Pancreas (tissue), 10 donors: ENCODE data around the gene TSPOAP1. TPM values are rescaled to one million over a fixed set of nuclear protein-coding genes. Genes with fewer than 3 reads are reported as not detected.

Source experiments
- ATAC-seq, 4 donors: fragments of 200-7000 bp; cut with Tn5 transposase; one replicate each; pipeline versions ENCODE4 v1.8.0 to v1.9.1; 2020; ENCODE audit warnings: mild to moderate bottlenecking in 4 of 4, moderate library complexity in 4 of 4
- DNase-seq, 6 donors: peaks; one replicate each; pipeline ENCODE4 v3.0.0-alpha.2; 2020
- FAIRE-seq: peaks from 2 replicates; lab custom pipeline; 2012; peaks lifted over from hg19 to GRCh38; lab: Jason Lieb, UNC
- H3K27ac ChIP-seq, 4 donors: fragments of 200-600 bp; sonication (generic); 1 replicate in 3 of 4; 2 replicates in 1 of 4; pipeline versions ENCODE4 v1.5.0 to v1.8.0; 2020
- H3K27me3 ChIP-seq, 4 donors: fragments of 200-600 bp; one replicate each; pipeline ENCODE4 v1.8.0; 2021
- H3K36me3 ChIP-seq, 3 donors: fragments of 200-600 bp; sonication (generic) in 1 of 3; one replicate each; pipeline versions ENCODE4 v1.5.0 to v1.8.0; 2020 to 2021
- H3K4me1 ChIP-seq, 3 donors: fragments of 200-600 bp; one replicate each; pipeline ENCODE4 v1.8.0; 2021
- H3K4me3 ChIP-seq, 4 donors: fragments of 200-600 bp; sonication (generic) in 2 of 4; one replicate each; pipeline versions ENCODE4 v1.5.0 to v1.8.0; 2020 to 2021
- H3K9me3 ChIP-seq, 4 donors: fragments of 200-600 bp; one replicate each; pipeline ENCODE4 v1.8.0; 2021
- CTCF ChIP-seq, 4 donors: fragments of 200-600 bp; sonication (generic) in 3 of 4; IDR thresholded peaks; one replicate each; pipeline versions ENCODE4 v1.5.0 to v1.8.0; 2021; ENCODE audit warnings: antibody characterized with exemption in 4 of 4
- WGBS, 2 donors: extraction: QIAGEN DNeasy Blood & Tissue Kit; methylation state at CpG; one replicate each; pipeline ENCODE4 v1.1.7; 2013; 5-methylcytosine and 5-hydroxymethylcytosine counted together
- intact Hi-C, 3 donors: fragments of 100-400 bp; cut with DNase I; formaldehyde crosslinking; loops; one replicate each; pipeline versions ENCODE4 v1.11.1 to v1.14.2; 2022
- polyA plus RNA-seq, 2 donors: library from polyadenylated mRNA; stranded (reverse); fragments of 200-250 nt; gene quantifications; one replicate each; pipeline ENCODE4 v1.2.3, GENCODE V29; 2013
- total RNA-seq, 6 donors: library from RNA; stranded (reverse); fragmentation: NEBNext Ultra II Directional in 4 of 6; extraction: Animal tissue kit (Norgen Biotek cat#: 25700) in 4 of 6; gene quantifications; one replicate each; pipeline versions ENCODE4 v1.2.1 to v1.2.4, GENCODE V29; 2021 to 2023
- donor health status: healthy with polysubstance abuse.
- donor health status: DM: no; HTN: no; CAD: no; lungs with moderate emphysema.
- donor health status: DM: no; HTN: no; CAD: no.
- donor health status: control.
- donor health status: control.
- donor health status: Bipolar disorder and iron deficiency.
- donor health status: DM: yes; HTN: yes; CAD: no.
- donor health status: DM: no; HTN: no; CAD: no.
- donor health status: DM: no; HTN: no; CAD: no.
- donor health status: DM: yes; HTN: yes; CAD: no.

TSPOAP1 gene
- total and polyA plus RNA-seq, 8 donors: 7.0 to 90.2 (median 14.8) TPM

- Histone ChIP-seq H3K36me3 (no peaks in the 10 kb centered on the region), H3K27me3 (no peaks in the 10 kb centered on the region), H3K27ac (peak overlapping the region in 2 of 4 donors; percentile 80 to 83), H3K4me1 (no peaks in the 10 kb centered on the region), H3K4me3 (no peak overlapping the region), H3K9me3 (no peaks in the 10 kb centered on the region)
- DNase-seq (peak in 2 of 6 donors; percentile 1 to 48), FAIRE-seq (no peak), ATAC-seq (peak in 3 of 4 donors; percentile 35 to 67 (median 58))
- TF ChIP-seq CTCF (IDR thresholded peaks at IDR 0.05): no peak
- intact Hi-C loops: no loop called here
- 54 to 55% methylated on average over 10 of the region's 10 CpGs for WGBS, 2 donors
Measured at GRCh38 chr17:58338841-58339754, 10.5 kb upstream of the TSPOAP1 start.

DNA sequence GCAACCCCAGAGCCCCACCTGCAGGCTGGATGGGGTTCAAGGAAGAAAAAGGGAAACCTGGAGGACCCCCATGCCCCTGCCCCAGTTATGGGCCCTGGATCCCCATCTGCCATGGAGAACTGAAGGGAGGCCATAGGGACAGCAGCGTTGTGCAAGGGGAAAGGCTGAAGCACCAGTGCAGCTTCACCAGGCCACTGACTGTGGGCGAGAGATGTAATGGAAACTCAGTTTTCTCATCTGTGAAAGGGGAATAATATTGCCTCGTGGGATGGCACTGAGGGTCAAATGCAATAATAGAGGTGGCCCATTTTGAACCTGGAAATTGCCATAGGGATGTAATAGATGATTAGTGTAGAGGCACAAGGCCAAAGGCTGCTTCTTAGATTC is 9.9 kb upstream of the TSPOAP1 start:
- Histone ChIP-seq H3K4me3 (no peak overlapping the region), H3K4me1 (no peaks in the 10 kb centered on the region), H3K27ac (peak overlapping the region in 2 of 4 donors; percentile 80 to 83), H3K9me3 (no peaks in the 10 kb centered on the region), H3K27me3 (no peaks in the 10 kb centered on the region), H3K36me3 (no peaks in the 10 kb centered on the region)
- DNase-seq: no peak
- TF ChIP-seq CTCF (IDR thresholded peaks at IDR 0.05): no peak
- FAIRE-seq: no peak
- 66 to 68% methylated on average over 3 of the region's 3 CpGs for WGBS, 2 donors
- peak in 1 of 4 donors; percentile 4 for ATAC-seq
- intact Hi-C loops: no loop called here

- no peak for TF ChIP-seq CTCF (IDR thresholded peaks at IDR 0.05)
- Histone ChIP-seq H3K9me3 (no peaks in the 10 kb centered on the region), H3K27me3 (no peaks in the 10 kb centered on the region), H3K27ac (peak overlapping the region in 3 of 4 donors; percentile 38 to 83 (median 80)), H3K36me3 (no peaks in the 10 kb centered on the region), H3K4me1 (no peaks in the 10 kb centered on the region), H3K4me3 (peak overlapping the region in 1 of 4 donors; percentile 10)
- ATAC-seq (peak in 3 of 4 donors; percentile 67 to 82 (median 80)), FAIRE-seq (no peak), DNase-seq (peak in 3 of 6 donors; percentile 18 to 71 (median 63))
- intact Hi-C loops: no loop called here
- WGBS, 2 donors: 30 to 39% methylated on average over 23 of the region's 23 CpGs
Measured at GRCh38 chr17:58337600-58338453, 9.2 kb upstream of the TSPOAP1 start.

DNA sequence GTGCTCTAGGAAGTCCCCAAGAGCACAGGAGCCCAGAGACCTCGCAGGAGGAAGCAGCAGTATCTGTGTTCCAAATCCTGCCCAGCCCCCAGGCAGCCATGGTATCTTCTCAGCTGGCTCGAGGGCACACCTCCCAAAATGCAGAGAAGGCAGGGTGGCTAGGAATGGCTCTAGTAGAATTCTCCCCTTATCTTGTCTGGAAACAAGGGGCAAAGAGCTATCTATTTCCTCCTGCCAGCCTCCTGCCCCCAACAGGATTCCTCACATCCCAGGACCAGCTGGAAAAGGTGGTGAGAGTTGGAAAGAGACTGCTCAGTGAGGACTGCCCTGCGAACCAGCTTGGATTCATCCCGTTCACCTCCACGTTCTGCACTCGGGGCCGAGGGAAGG is 8.6 kb upstream of the TSPOAP1 start:
- H3K27ac ChIP-seq: peak overlapping the region in 3 of 4 donors; percentile 38 to 83 (median 80)
- DNase-seq (no peak), ATAC-seq (no peak), FAIRE-seq (no peak)
- no peak for TF ChIP-seq CTCF (IDR thresholded peaks at IDR 0.05)
- H3K4me3 ChIP-seq: peak overlapping the region in 1 of 4 donors; percentile 10
- no peaks in the 10 kb centered on the region for H3K4me1 ChIP-seq
- H3K9me3 ChIP-seq: no peaks in the 10 kb centered on the region
- no peaks in the 10 kb centered on the region for H3K36me3 ChIP-seq
- 21 to 25% methylated on average over 7 of the region's 7 CpGs for whole genome bisulfite sequencing, 2 donors
- intact Hi-C loops: no loop called here
- H3K27me3 ChIP-seq: no peaks in the 10 kb centered on the region
